Medulla oblongata (tissue), 1 donor: Measurements from ENCODE around the gene TNF.
A peak's percentile ranks its signal among the peaks of the same experiment; 100 is the strongest.

Source experiments
- DNase-seq: peaks from one replicate; pipeline ENCODE4 v3.0.0-alpha.2; 2015; ENCODE audit errors: extremely low spot score

The TNF gene

GRCh38 chr6:31573239-31574105, 1.9 kb upstream of the TNF start:
- DNase-seq: no peak

- no peak for DNase-seq
Measured at GRCh38 chr6:31574106-31575061, 981 bp upstream of the TNF start.

GRCh38 chr6:31575952-31576685, 754 bp downstream of the TNF start:
- DNase-seq: no peak

- no peak for DNase-seq
Measured at GRCh38 chr6:31576897-31577578, 1.7 kb downstream of the TNF start.

GRCh38 chr6:31577579-31577966, 2.2 kb downstream of the TNF start:
- DNase-seq: no peak

- DNase-seq: no peak
Measured at GRCh38 chr6:31578184-31579118, 3.1 kb downstream of the TNF start.

GRCh38 chr6:31579119-31579505, 3.7 kb downstream of the TNF start:
- DNase-seq: no peak

- DNase-seq: no peak
Measured at GRCh38 chr6:31579546-31580437, 4.4 kb downstream of the TNF start.

- no peak for DNase-seq
Measured at GRCh38 chr6:31580438-31580740, 5.0 kb downstream of the TNF start.

- peak; percentile 84 for DNase-seq
Measured at GRCh38 chr6:31580807-31581433, 5.6 kb downstream of the TNF start.

- no peak for DNase-seq
Measured at GRCh38 chr6:31581434-31582229, 6.3 kb downstream of the TNF start.

- no peak for DNase-seq
Measured at GRCh38 chr6:31582230-31582643, 6.9 kb downstream of the TNF start, which contains the start of gene LTB. LTB (minus strand) TSS chr6:31582424; CDS start chr6:31582417, 7 bp downstream.

GRCh38 chr6:31585491-31585890, 10.1 kb downstream of the TNF start:
- DNase-seq: no peak

- peak; percentile 77 for DNase-seq
Measured at GRCh38 chr6:31586008-31586407, 10.6 kb downstream of the TNF start, which contains the start of gene LST1. LST1 (plus strand) TSS chr6:31586277; CDS start chr6:31587300, 1,023 bp downstream.

- DNase-seq: peak; percentile 67
Measured at GRCh38 chr6:31586599-31587281, 11.4 kb downstream of the TNF start.

- no peak for DNase-seq
Measured at GRCh38 chr6:31587791-31588777, 12.7 kb downstream of the TNF start.
